ENCODE measurements around the gene MAPRE2.
A peak's percentile ranks its signal among the peaks of the same experiment; 100 is the strongest.
"Not testable (repeated sequence)": the region's sequence is repeated elsewhere in the genome, so short reads cannot be mapped to it uniquely, and the experiment has no call there.

The MAPRE2 gene

GRCh38 chr18:35157181-35157580 is 116.0 kb downstream of the MAPRE2 start:
- peak in 1 of 2 donors; percentile 25 for DNase-seq

GRCh38 chr18:35158728-35159450 is 117.7 kb downstream of the MAPRE2 start:
- DNase-seq = peak; percentile 58 to 61

GRCh38 chr18:35159782-35160181 is 118.6 kb downstream of the MAPRE2 start:
- no peak for DNase-seq

GRCh38 chr18:35161485-35161884 is 120.3 kb downstream of the MAPRE2 start:
- no peak for DNase-seq

- no peak for DNase-seq
These were observed 120.7 kb downstream of the MAPRE2 start for GRCh38 chr18:35161934-35162333.

- DNase-seq = no peak
These were observed 121.9 kb downstream of the MAPRE2 start for GRCh38 chr18:35163014-35163539.

GRCh38 chr18:35163721-35164120 is 122.5 kb downstream of the MAPRE2 start:
- no peak for DNase-seq

- DNase-seq = no peak
These were observed 122.9 kb downstream of the MAPRE2 start for GRCh38 chr18:35164133-35164532.

GRCh38 chr18:35167332-35167731 is 126.1 kb downstream of the MAPRE2 start:
- DNase-seq = no peak

GRCh38 chr18:35167857-35168256 is 126.6 kb downstream of the MAPRE2 start:
- no peak for DNase-seq

- DNase-seq = not testable (repeated sequence)
These were observed 129.1 kb downstream of the MAPRE2 start for GRCh38 chr18:35170323-35170722.

GRCh38 chr18:35171315-35171987 is 130.2 kb downstream of the MAPRE2 start:
- DNase-seq = no peak

- no peak for DNase-seq
These were observed 130.8 kb downstream of the MAPRE2 start for GRCh38 chr18:35172009-35172408.

GRCh38 chr18:35172451-35173035 is 131.3 kb downstream of the MAPRE2 start:
- no peak for DNase-seq

- no peak for DNase-seq
These were observed 133.0 kb downstream of the MAPRE2 start for GRCh38 chr18:35174093-35174731.

GRCh38 chr18:35174745-35175144 is 133.5 kb downstream of the MAPRE2 start:
- DNase-seq = no peak

GRCh38 chr18:35176925-35177324 is 135.7 kb downstream of the MAPRE2 start:
- DNase-seq = no peak

- DNase-seq = no peak
These were observed 137.0 kb downstream of the MAPRE2 start for GRCh38 chr18:35178260-35178659.

GRCh38 chr18:35179906-35180305 is 138.7 kb downstream of the MAPRE2 start:
- DNase-seq = no peak

GRCh38 chr18:35180455-35180854 is 139.2 kb downstream of the MAPRE2 start:
- DNase-seq = peak; percentile 14 to 20

GRCh38 chr18:35182151-35182550 is 140.9 kb downstream of the MAPRE2 start:
- no peak for DNase-seq

GRCh38 chr18:35183886-35184285 is 142.7 kb downstream of the MAPRE2 start:
- no peak for DNase-seq

- no peak for DNase-seq
These were observed 144.6 kb downstream of the MAPRE2 start for GRCh38 chr18:35185771-35186170.

Measured in inflammatory macrophage treated with lipopolysaccharide for 1 hour (primary cell).